IMR-90 (cell line): ENCODE results near the gene SLC30A1.

Experiments used
- BHLHE40 ChIP-seq: fragments of 150-350 bp; IDR thresholded peaks from 2 replicates; pipeline ENCODE4 v1.6.1; 2016; ENCODE audit warnings: mild to moderate bottlenecking, low read depth, low read length
- CEBPB ChIP-seq: IDR thresholded peaks from 2 replicates; pipeline ENCODE4 v1.6.1; 2012; ENCODE audit warnings: low read depth, low read length, improper control_type of control experiment
- CTCF ChIP-seq: conservative IDR thresholded peaks from 2 replicates; pipeline ENCODE4 v1.5.1; 2012; ENCODE audit warnings: mild to moderate bottlenecking, low read depth, low read length, improper control_type of control experiment
- MAFK ChIP-seq: IDR thresholded peaks from 2 replicates; pipeline ENCODE4 v1.6.1; 2012; ENCODE audit warnings: low read depth, low read length, improper control_type of control experiment
- MAZ ChIP-seq: IDR thresholded peaks from 2 replicates; pipeline ENCODE4 v1.6.1; 2012; ENCODE audit warnings: low read depth, mild to moderate bottlenecking, low read length, improper control_type of control experiment, moderate library complexity, borderline replicate concordance
- MXI1 ChIP-seq: IDR thresholded peaks from 2 replicates; pipeline ENCODE4 v1.6.1; 2012; ENCODE audit warnings: low read depth, mild to moderate bottlenecking, low read length, moderate library complexity, borderline replicate concordance
- POLR2A ChIP-seq: IDR thresholded peaks from 2 replicates; pipeline ENCODE4 v1.6.1; 2012; ENCODE audit warnings: mild to moderate bottlenecking, low read depth, low read length
- RAD21 ChIP-seq: IDR thresholded peaks from 2 replicates; pipeline ENCODE4 v1.6.1; 2012; ENCODE audit warnings: low read length, improper control_type of control experiment
- RCOR1 ChIP-seq: IDR thresholded peaks from 2 replicates; pipeline ENCODE4 v1.6.1; 2012; ENCODE audit warnings: mild to moderate bottlenecking, low read length, improper control_type of control experiment; ENCODE audit not compliant: insufficient replicate concordance
- RFX5 ChIP-seq: IDR thresholded peaks from 2 replicates; pipeline ENCODE4 v1.8.0; 2012; ENCODE audit warnings: low read depth, mild to moderate bottlenecking, low read length, moderate library complexity
- SMC3 ChIP-seq: fragments of 150-350 bp; IDR thresholded peaks from 2 replicates; pipeline ENCODE4 v1.6.1; 2016; ENCODE audit warnings: low read depth, mild to moderate bottlenecking, antibody characterized with exemption, low read length, moderate library complexity
- USF2 ChIP-seq: fragments of 150-350 bp; IDR thresholded peaks from 2 replicates; pipeline ENCODE4 v1.6.1; 2017; ENCODE audit warnings: mild to moderate bottlenecking, antibody characterized with exemption, low read length, low read depth

- no peak for TF ChIP-seq CTCF
- no peak for TF ChIP-seq SMC3
- TF ChIP-seq BHLHE40, result no peak
- TF ChIP-seq MXI1, result no peak
- TF ChIP-seq USF2, result no peak
- no peak for TF ChIP-seq POLR2A
- TF ChIP-seq MAZ, result no peak
- no peak for TF ChIP-seq RCOR1
- TF ChIP-seq RFX5, result no peak
- no peak for TF ChIP-seq MAFK
- TF ChIP-seq RAD21, result no peak
- no peak for TF ChIP-seq CEBPB
Measured at GRCh38 chr1:211541278-211541677, 37.7 kb downstream of the SLC30A1 start.
